ENCODE data around the gene KNCN.

GRCh38 chr1:46520063-46520911 lies 31.2 kb downstream of the KNCN start:
- TF ChIP-seq ZNF114 (CRISPR knock-in tag; IDR thresholded peaks at IDR 0.05) (no peak), CTCF (conservative IDR thresholded peaks at IDR 0.05; ENCODE audit: low read depth in 2 of 2) (no peak), CREB1 (CRISPR knock-in tag; IDR thresholded peaks at IDR 0.05; ENCODE audit: low read depth) (no peak), EZH2 (IDR thresholded peaks at IDR 0.05; ENCODE audit: low read depth, unreplicated experiment) (no peak)
- TF ChIP-seq, protein P1, sequence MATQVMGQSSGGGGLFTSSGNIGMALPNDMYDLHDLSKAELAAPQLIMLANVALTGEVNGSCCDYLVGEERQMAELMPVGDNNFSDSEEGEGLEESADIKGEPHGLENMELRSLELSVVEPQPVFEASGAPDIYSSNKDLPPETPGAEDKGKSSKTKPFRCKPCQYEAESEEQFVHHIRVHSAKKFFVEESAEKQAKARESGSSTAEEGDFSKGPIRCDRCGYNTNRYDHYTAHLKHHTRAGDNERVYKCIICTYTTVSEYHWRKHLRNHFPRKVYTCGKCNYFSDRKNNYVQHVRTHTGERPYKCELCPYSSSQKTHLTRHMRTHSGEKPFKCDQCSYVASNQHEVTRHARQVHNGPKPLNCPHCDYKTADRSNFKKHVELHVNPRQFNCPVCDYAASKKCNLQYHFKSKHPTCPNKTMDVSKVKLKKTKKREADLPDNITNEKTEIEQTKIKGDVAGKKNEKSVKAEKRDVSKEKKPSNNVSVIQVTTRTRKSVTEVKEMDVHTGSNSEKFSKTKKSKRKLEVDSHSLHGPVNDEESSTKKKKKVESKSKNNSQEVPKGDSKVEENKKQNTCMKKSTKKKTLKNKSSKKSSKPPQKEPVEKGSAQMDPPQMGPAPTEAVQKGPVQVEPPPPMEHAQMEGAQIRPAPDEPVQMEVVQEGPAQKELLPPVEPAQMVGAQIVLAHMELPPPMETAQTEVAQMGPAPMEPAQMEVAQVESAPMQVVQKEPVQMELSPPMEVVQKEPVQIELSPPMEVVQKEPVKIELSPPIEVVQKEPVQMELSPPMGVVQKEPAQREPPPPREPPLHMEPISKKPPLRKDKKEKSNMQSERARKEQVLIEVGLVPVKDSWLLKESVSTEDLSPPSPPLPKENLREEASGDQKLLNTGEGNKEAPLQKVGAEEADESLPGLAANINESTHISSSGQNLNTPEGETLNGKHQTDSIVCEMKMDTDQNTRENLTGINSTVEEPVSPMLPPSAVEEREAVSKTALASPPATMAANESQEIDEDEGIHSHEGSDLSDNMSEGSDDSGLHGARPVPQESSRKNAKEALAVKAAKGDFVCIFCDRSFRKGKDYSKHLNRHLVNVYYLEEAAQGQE (IDR thresholded peaks at IDR 0.05; ENCODE audit: unreplicated experiment), result no peak
